ENCODE data around the gene CSDE1. TPM values are rescaled to one million over a fixed set of nuclear protein-coding genes. Genes with fewer than 3 reads are reported as not detected.

CSDE1 gene
- total RNA-seq, 1 experiment from 2014 or later: 196 TPM

GRCh38 chr1:114749835-114750234 is 7.9 kb downstream of the CSDE1 start:
- DNase-seq (ENCODE audit: low spot score): no peak

GRCh38 chr1:114746450-114747121 is 11.2 kb downstream of the CSDE1 start:
- no peak for DNase-seq (ENCODE audit: low spot score)

GRCh38 chr1:114745291-114745690 is 12.5 kb downstream of the CSDE1 start:
- no peak for DNase-seq (ENCODE audit: low spot score)

- no peak for DNase-seq (ENCODE audit: low spot score)
Observed at GRCh38 chr1:114741963-114742746, 15.6 kb downstream of the CSDE1 start.

- no peak for DNase-seq (ENCODE audit: low spot score)
Observed at GRCh38 chr1:114740331-114740730, 17.5 kb downstream of the CSDE1 start.

- no peak for DNase-seq (ENCODE audit: low spot score)
Observed at GRCh38 chr1:114737314-114737849, 20.4 kb downstream of the CSDE1 start.

GRCh38 chr1:114735479-114735878 is 22.3 kb downstream of the CSDE1 start:
- no peak for DNase-seq (ENCODE audit: low spot score)

GRCh38 chr1:114729782-114730181 is 28.0 kb downstream of the CSDE1 start:
- no peak for DNase-seq (ENCODE audit: low spot score)

- no peak for DNase-seq (ENCODE audit: low spot score)
Observed at GRCh38 chr1:114728553-114728952, 29.2 kb downstream of the CSDE1 start.

GRCh38 chr1:114725230-114725629 is 32.6 kb downstream of the CSDE1 start:
- DNase-seq (ENCODE audit: low spot score): no peak

GRCh38 chr1:114723915-114724314 is 33.9 kb downstream of the CSDE1 start:
- no peak for DNase-seq (ENCODE audit: low spot score)

GRCh38 chr1:114723457-114723856 is 34.3 kb downstream of the CSDE1 start:
- DNase-seq (ENCODE audit: low spot score): no peak

GRCh38 chr1:114720492-114720891 is 37.3 kb downstream of the CSDE1 start:
- DNase-seq (ENCODE audit: low spot score): no peak

- DNase-seq (ENCODE audit: low spot score): no peak
Observed at GRCh38 chr1:114719424-114719787, 38.4 kb downstream of the CSDE1 start.

GRCh38 chr1:114718661-114719423 is 38.9 kb downstream of the CSDE1 start:
- DNase-seq (ENCODE audit: low spot score): no peak

- DNase-seq (ENCODE audit: low spot score): peak; percentile 94
Observed at GRCh38 chr1:114716304-114717170, 41.2 kb downstream of the CSDE1 start, which contains the start of gene NRAS. Gene NRAS (minus strand): TSS chr1:114716771. CDS start chr1:114716160, 611 bp downstream.

- no peak for DNase-seq (ENCODE audit: low spot score)
Observed at GRCh38 chr1:114715952-114716303, 41.9 kb downstream of the CSDE1 start.

GRCh38 chr1:114712977-114713376 is 44.8 kb downstream of the CSDE1 start:
- no peak for DNase-seq (ENCODE audit: low spot score)

- DNase-seq (ENCODE audit: low spot score): no peak
Observed at GRCh38 chr1:114710360-114710759, 47.4 kb downstream of the CSDE1 start.

GRCh38 chr1:114707604-114708003 is 50.2 kb downstream of the CSDE1 start:
- DNase-seq (ENCODE audit: low spot score): no peak

GRCh38 chr1:114703242-114703641 is 54.5 kb downstream of the CSDE1 start:
- DNase-seq (ENCODE audit: low spot score): no peak
